Measurements from ENCODE around the gene RAP1GAP2. TPM values are rescaled to one million over a fixed set of nuclear protein-coding genes. Genes with fewer than 3 reads are reported as not detected.
A peak's percentile ranks its signal among the peaks of the same experiment; 100 is the strongest.

Gene RAP1GAP2
- total and polyA plus RNA-seq, 2 of the 8 experiments (the other 6 are each of a cell fraction or from before 2014, with no cell fraction given) = 24.0 to 63.8 TPM

GRCh38 chr17:3032258-3033247 is 236.3 kb downstream of the RAP1GAP2 start:
- peaks cover 2% of the 10 kb centered on the region in 2 experiments for H4K20me1 ChIP-seq (replicated peaks in 1 of 2; ENCODE audit: control insufficient read depth in 1 of 2, insufficient read depth in 2 of 2, low read length in 2 of 2)
- 87% methylated on average over 25 of the region's 27 CpGs; no CpG with 5 or more reads in 1 of the 2 experiments for WGBS, 2 experiments (ENCODE audit: extremely low coverage in 1 of 2, insufficient coverage in 1 of 2, insufficient read length in 1 of 2, insufficient replicate concordance in 2 of 2, low coverage in 1 of 2, low lambda C conversion rate in 2 of 2, missing lambda C conversion rate in 1 of 2)
- no peak overlapping the region for H4K91ac ChIP-seq (replicated peaks; ENCODE audit: insufficient read length, low read length)
- no peak overlapping the region for H3K23ac ChIP-seq (ENCODE audit: insufficient read length)
- H2BK15ac ChIP-seq (ENCODE audit: low read length) = no peak overlapping the region
- H3K79me1 ChIP-seq (ENCODE audit: low read depth, low read length) = no peaks in the 10 kb centered on the region
- CTCF ChIA-PET (ENCODE audit: partially characterized antibody) = interaction anchor here (0.6 to 3.9 kb wide), 5 partner anchors 11 to 794 kb away, joined by 3 to 15 read pairs (median 3); no protein-coding TSS in a partner anchor
- no peak overlapping the region for H3K56ac ChIP-seq (replicated peaks; ENCODE audit: insufficient read length, low read depth, low read length)
- H3K9ac ChIP-seq (replicated peaks in 1 of 4; ENCODE audit: extremely low read depth in 1 of 4, low read depth in 3 of 4, low read length in 3 of 4) = no peak overlapping the region
- no peaks in the 10 kb centered on the region for H3K27me3 ChIP-seq (replicated peaks in 1 of 4; ENCODE audit: control insufficient read depth in 3 of 4, extremely low read depth in 1 of 4, insufficient read depth in 3 of 4, low read length in 3 of 4)
- no peak overlapping the region for H3K18ac ChIP-seq (ENCODE audit: extremely low read depth, low read length)
- H2BK12ac ChIP-seq (ENCODE audit: low read depth, low read length) = no peak overlapping the region
- no peak overlapping the region for H3K14ac ChIP-seq (ENCODE audit: insufficient read length)
- no peak overlapping the region for H3K4me2 ChIP-seq (ENCODE audit: insufficient read depth in 1 of 2, low read depth in 2 of 2, low read length in 2 of 2)
- H2BK5ac ChIP-seq (ENCODE audit: low read depth, low read length) = no peak overlapping the region; the same call in 1 of the 2 replicates
- H2BK20ac ChIP-seq (ENCODE audit: low read length) = no peak overlapping the region
- H3K9me3 ChIP-seq (ENCODE audit: insufficient read depth in 2 of 2, low read depth in 1 of 2, low read length in 1 of 2) = no peaks in the 10 kb centered on the region
- H3K79me2 ChIP-seq (ENCODE audit: control insufficient read depth in 1 of 2, insufficient read depth in 2 of 2, low read length in 2 of 2) = no peaks in the 10 kb centered on the region
- FAIRE-seq (no peak), DNase-seq (ENCODE audit: low read depth in 1 of 2, low spot score in 2 of 2) (peak in 1 of 2 experiments; percentile 39)
- H3K36me3 ChIP-seq (ENCODE audit: control insufficient read depth in 2 of 4, insufficient read depth in 4 of 4, low read length in 3 of 4) = peaks cover 0 to 15% (median 13%) of the 10 kb centered on the region in 4 experiments; a peak in 5 of 8 replicates
- no peaks in the 10 kb centered on the region for H3K23me2 ChIP-seq (ENCODE audit: low read depth, low read length)
- H2AFZ ChIP-seq (ENCODE audit: low read length) = no peak overlapping the region
- H4K5ac ChIP-seq (ENCODE audit: insufficient read length, low read depth, low read length) = no peak overlapping the region
- H2BK120ac ChIP-seq (replicated peaks; ENCODE audit: low read depth, low read length) = no peak overlapping the region
- H3K4me3 ChIP-seq (ENCODE audit: extremely low read depth in 1 of 4, insufficient read depth in 2 of 4, low read depth in 3 of 4, low read length in 4 of 4) = no peak overlapping the region
- no peak overlapping the region for H4K8ac ChIP-seq (ENCODE audit: extremely low read depth, insufficient read depth, low read length)
- H3K4ac ChIP-seq (replicated peaks; ENCODE audit: insufficient read length, low read depth, low read length) = no peak overlapping the region
- H3K27ac ChIP-seq (ENCODE audit: low read depth, low read length) = no peak overlapping the region
- H2AK5ac ChIP-seq (ENCODE audit: low read depth, low read length) = no peak overlapping the region
- POLR2A ChIA-PET (ENCODE audit: partially characterized antibody) = interaction anchor here (1.1 kb wide), 1 partner anchor 16 kb away, joined by 3 read pairs; no protein-coding TSS in a partner anchor
- no peaks in the 10 kb centered on the region; a peak in 1 of 7 replicates for H3K4me1 ChIP-seq (replicated peaks in 1 of 4; ENCODE audit: control insufficient read depth in 3 of 4, insufficient read depth in 4 of 4, low read length in 3 of 4)
- TF ChIP-seq GABPA (IDR thresholded peaks at IDR 0.05; ENCODE audit: borderline replicate concordance, insufficient read depth, low read length) = no peak
- TF ChIP-seq HDAC6 (IDR thresholded peaks at IDR 0.05; ENCODE audit: low read depth, low read length) = no peak
- TF ChIP-seq TAF1 (IDR thresholded peaks at IDR 0.05; ENCODE audit: low read depth, low read length) = no peak
- no peak for TF ChIP-seq CTBP2 (IDR thresholded peaks at IDR 0.05; ENCODE audit: borderline replicate concordance, insufficient read depth, insufficient read length, low read length)
- no peak for TF ChIP-seq CHD2 (IDR thresholded peaks at IDR 0.05; ENCODE audit: low read length)
- TF ChIP-seq, protein P1, sequence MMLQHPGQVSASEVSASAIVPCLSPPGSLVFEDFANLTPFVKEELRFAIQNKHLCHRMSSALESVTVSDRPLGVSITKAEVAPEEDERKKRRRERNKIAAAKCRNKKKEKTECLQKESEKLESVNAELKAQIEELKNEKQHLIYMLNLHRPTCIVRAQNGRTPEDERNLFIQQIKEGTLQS (IDR thresholded peaks at IDR 0.05; ENCODE audit: insufficient read depth, low read depth, low read length) = no peak
- TF ChIP-seq CBX5 (IDR thresholded peaks at IDR 0.05; ENCODE audit: low read depth, low read length) = no peak
- TF ChIP-seq EP300 (IDR thresholded peaks at IDR 0.05; ENCODE audit: borderline replicate concordance in 1 of 2, low read depth in 2 of 2, low read length in 2 of 2) = no peak
- no peak for TF ChIP-seq CEBPB (IDR thresholded peaks at IDR 0.05; ENCODE audit: low read depth, low read length)
- TF ChIP-seq KDM4A (IDR thresholded peaks at IDR 0.05; ENCODE audit: low read depth, low read length, severe bottlenecking) = no peak
